Smooth muscle cell (in vitro differentiated cells): ENCODE results near the gene ADAMTSL3. TPM values are rescaled to one million over a fixed set of nuclear protein-coding genes. Genes with fewer than 3 reads are reported as not detected.

ENCODE experiments used
- DNase-seq: peaks from one replicate; lab custom pipeline; 2025; ENCODE audit not compliant: unreplicated experiment; lab: John Stamatoyannopoulos, UW
- H2AFZ ChIP-seq: fragments of 200-600 bp; sonication (generic); 2 replicates; pipeline ENCODE4 v1.6.0; 2016; ENCODE audit warnings: antibody characterized with exemption, low read depth, mild to moderate bottlenecking
- H3F3A ChIP-seq: fragments of 200-600 bp; sonication (generic); 2 replicates; pipeline ENCODE4 v1.6.0; 2017; ENCODE audit warnings: antibody characterized with exemption, low read depth
- H3K27ac ChIP-seq: fragments of 200-600 bp; sonication (generic); 2 replicates; pipeline ENCODE4 v1.5.1; 2016; ENCODE audit warnings: low read depth, mild to moderate bottlenecking
- H3K27me3 ChIP-seq: fragments of 200-600 bp; sonication (generic); 2 replicates; pipeline ENCODE4 v1.6.1; 2016; ENCODE audit warnings: low read depth, mild to moderate bottlenecking
- H3K36me3 ChIP-seq: fragments of 200-600 bp; sonication (generic); 2 replicates; pipeline ENCODE4 v1.5.1; 2016; ENCODE audit warnings: low read depth
- H3K4me1 ChIP-seq: fragments of 200-600 bp; sonication (generic); 2 replicates; pipeline ENCODE4 v1.5.1; 2016; ENCODE audit warnings: low read depth
- H3K4me2 ChIP-seq: fragments of 200-600 bp; sonication (generic); 2 replicates; pipeline ENCODE4 v1.6.0; 2016; ENCODE audit warnings: mild to moderate bottlenecking
- H3K4me3 ChIP-seq: fragments of 200-600 bp; sonication (generic); 2 replicates; pipeline ENCODE4 v1.5.1; 2016; ENCODE audit warnings: mild to moderate bottlenecking
- H3K79me2 ChIP-seq: fragments of 200-600 bp; sonication (generic); 2 replicates; pipeline ENCODE4 v1.6.0; 2016; ENCODE audit warnings: low read depth, mild to moderate bottlenecking
- H3K9ac ChIP-seq: fragments of 200-600 bp; sonication (generic); 2 replicates; pipeline ENCODE4 v1.6.0; 2016; ENCODE audit warnings: low read depth
- H3K9me3 ChIP-seq: fragments of 200-600 bp; sonication (generic); replicated peaks from 2 replicates; pipeline ENCODE4 v1.5.1; 2016; ENCODE audit warnings: low read depth
- H4K20me1 ChIP-seq: fragments of 200-600 bp; sonication (generic); 2 replicates; pipeline ENCODE4 v1.6.0; 2016; ENCODE audit warnings: low read depth
- CTCF ChIP-seq: fragments of 200-600 bp; sonication (generic); IDR thresholded peaks from 2 replicates; pipeline ENCODE4 v1.5.1; 2017; ENCODE audit warnings: borderline replicate concordance, mild to moderate bottlenecking, antibody characterized with exemption; ENCODE audit not compliant: insufficient read depth, poor library complexity, severe bottlenecking
- WGBS: methylation state at CpG from one replicate; pipeline ENCODE4 v1.1.7; 2016; ENCODE audit warnings: low lambda C conversion rate; 5-methylcytosine and 5-hydroxymethylcytosine counted together
- polyA plus RNA-seq: library from polyadenylated mRNA; unstranded; fragments of >200 nt; fragmentation: Nextera tagmentation; extraction: Ambion mirVana; gene quantifications from 2 replicates; pipeline ENCODE4 v1.2.1, GENCODE V29; 2016
- total RNA-seq: library from RNA; depleted of rRNA; stranded (reverse); fragments of >200 nt; gene quantifications from 2 replicates; pipeline ENCODE4 v1.2.3, GENCODE V29; 2014

The ADAMTSL3 gene
- total and polyA plus RNA-seq, 2 experiments from 2014 or later = 0.17 to 0.22 TPM

DNA sequence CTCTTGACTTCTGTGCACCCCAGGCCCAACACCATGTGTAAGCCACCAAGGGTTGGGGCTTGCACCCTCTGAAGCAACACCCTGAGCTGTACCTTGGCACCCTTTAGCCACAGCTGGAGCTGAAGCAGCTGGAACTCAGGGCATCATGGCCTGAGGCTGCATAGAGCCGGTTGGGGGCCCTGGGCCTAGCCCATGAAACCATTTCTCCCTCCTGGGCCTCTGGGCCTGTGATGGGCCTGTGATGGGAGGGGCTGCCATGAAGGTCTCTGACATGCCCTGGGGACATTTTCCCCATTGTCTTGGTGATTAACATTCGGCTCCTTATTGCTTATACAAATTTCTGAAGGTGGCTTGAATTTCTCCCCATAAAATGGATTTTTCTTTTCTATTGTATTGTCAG is 22.4 kb upstream of the ADAMTSL3 start:
- Histone ChIP-seq H3K79me2 (no peaks in the 10 kb centered on the region), H3K36me3 (no peaks in the 10 kb centered on the region), H3K9ac (no peak overlapping the region), H2AFZ (no peak overlapping the region), H3F3A (no peaks in the 10 kb centered on the region), H3K27ac (no peak overlapping the region), H4K20me1 (no peaks in the 10 kb centered on the region), H3K4me3 (no peak overlapping the region), H3K9me3 (no peaks in the 10 kb centered on the region), H3K4me1 (no peaks in the 10 kb centered on the region), H3K4me2 (no peak overlapping the region), H3K27me3 (peaks cover 14% of the 10 kb centered on the region)
- DNase-seq = no peak
- WGBS = 85% methylated on average over 2 of the region's 2 CpGs
- TF ChIP-seq CTCF = no peak

DNA sequence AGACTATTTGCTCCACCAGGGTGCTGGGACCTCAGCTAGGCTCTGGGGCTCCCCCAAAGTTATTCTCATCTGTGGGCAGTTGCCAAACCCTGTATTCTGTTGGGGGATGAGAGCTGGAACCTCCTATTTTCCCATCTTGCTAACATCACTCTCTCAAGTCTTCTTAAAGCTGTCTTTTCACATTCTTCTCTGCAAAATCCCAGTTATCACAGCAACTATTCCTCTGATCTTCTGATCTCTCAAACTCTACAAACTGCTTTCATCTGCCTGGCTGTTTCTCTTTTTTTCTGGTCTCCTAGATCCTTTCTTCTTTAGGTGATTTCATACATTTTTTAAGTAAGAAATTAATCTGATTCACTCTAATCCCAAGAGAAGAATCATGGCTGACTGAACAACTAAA is 10.7 kb upstream of the ADAMTSL3 start:
- H3K36me3 ChIP-seq = no peaks in the 10 kb centered on the region
- no peak overlapping the region for H2AFZ ChIP-seq
- H3K4me3 ChIP-seq = no peak overlapping the region
- H4K20me1 ChIP-seq = no peaks in the 10 kb centered on the region
- H3K4me1 ChIP-seq = no peaks in the 10 kb centered on the region
- H3K9ac ChIP-seq = no peak overlapping the region
- H3K9me3 ChIP-seq = no peaks in the 10 kb centered on the region
- TF ChIP-seq CTCF = no peak
- no peaks in the 10 kb centered on the region for H3F3A ChIP-seq
- H3K4me2 ChIP-seq = no peak overlapping the region
- H3K79me2 ChIP-seq = no peaks in the 10 kb centered on the region
- no peak overlapping the region for H3K27ac ChIP-seq
- DNase-seq = no peak
- H3K27me3 ChIP-seq = peaks cover 15% of the 10 kb centered on the region

GRCh38 chr15:83644439-83644838 is 9.5 kb upstream of the ADAMTSL3 start:
- no peak overlapping the region for H3K9ac ChIP-seq
- no peaks in the 10 kb centered on the region for H3K79me2 ChIP-seq
- no peak overlapping the region for H3K4me3 ChIP-seq
- TF ChIP-seq CTCF = no peak
- H3F3A ChIP-seq = no peaks in the 10 kb centered on the region
- no peaks in the 10 kb centered on the region for H3K9me3 ChIP-seq
- no peaks in the 10 kb centered on the region for H3K36me3 ChIP-seq
- no peak overlapping the region for H3K27ac ChIP-seq
- no peaks in the 10 kb centered on the region for H3K4me1 ChIP-seq
- H2AFZ ChIP-seq = no peak overlapping the region
- DNase-seq = no peak
- H3K27me3 ChIP-seq = peaks cover 26% of the 10 kb centered on the region
- 100% methylated on average over 1 of the region's 1 CpG for WGBS
- H3K4me2 ChIP-seq = no peak overlapping the region
- H4K20me1 ChIP-seq = no peaks in the 10 kb centered on the region

- H3K4me2 ChIP-seq = no peak overlapping the region
- no peaks in the 10 kb centered on the region for H3F3A ChIP-seq
- no peak overlapping the region for H3K27ac ChIP-seq
- no peaks in the 10 kb centered on the region for H3K79me2 ChIP-seq
- no peak for TF ChIP-seq CTCF
- no peak overlapping the region for H2AFZ ChIP-seq
- H3K27me3 ChIP-seq = peaks cover 86% of the 10 kb centered on the region
- H3K36me3 ChIP-seq = no peaks in the 10 kb centered on the region
- peaks cover 2% of the 10 kb centered on the region for H3K4me1 ChIP-seq
- DNase-seq = no peak
- no peak overlapping the region for H3K9ac ChIP-seq
- H3K9me3 ChIP-seq = no peaks in the 10 kb centered on the region
- H4K20me1 ChIP-seq = no peaks in the 10 kb centered on the region
- 82% methylated on average over 2 of the region's 2 CpGs for WGBS
- H3K4me3 ChIP-seq = no peak overlapping the region
These were observed 3.1 kb upstream of the ADAMTSL3 start for GRCh38 chr15:83650831-83651230.
